ENCODE measurements around the gene SQOR. TPM values are rescaled to one million over a fixed set of nuclear protein-coding genes. Genes with fewer than 3 reads are reported as not detected.

SQOR gene
- total and polyA plus RNA-seq, 2 experiments from 2014 or later: 19.7 to 21.9 TPM

DNA sequence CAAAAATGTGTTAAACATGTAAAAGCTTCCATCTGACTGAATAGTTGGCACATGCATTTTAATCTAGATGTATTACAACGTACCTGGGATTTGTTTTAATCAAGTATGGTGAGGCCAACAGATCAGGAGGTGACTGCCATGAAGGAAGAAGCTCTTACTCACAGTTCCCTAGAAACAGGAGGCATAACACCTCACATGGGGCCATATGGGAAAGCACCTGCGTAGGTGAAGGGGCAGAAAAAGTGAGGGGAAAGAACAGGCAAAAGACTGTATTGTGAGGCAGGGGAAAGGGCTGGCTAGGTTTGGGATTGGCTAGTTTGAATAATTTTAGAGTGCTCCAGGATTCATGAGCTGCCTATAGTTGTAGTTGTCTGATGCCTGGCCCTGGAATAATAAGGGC lies 9.6 kb downstream of the SQOR start:
- TF ChIP-seq EZH2 (IDR thresholded peaks at IDR 0.05; ENCODE audit: insufficient read depth, poor library complexity, severe bottlenecking) (no peak), EZH2phosphoT487 (IDR thresholded peaks at IDR 0.05; ENCODE audit: insufficient read depth, low read depth) (no peak)
- Histone ChIP-seq H3K79me2 (ENCODE audit: insufficient read depth) (peaks cover 20% of the 10 kb centered on the region), H4K20me1 (ENCODE audit: insufficient read depth) (0 out of 2 replicates have a peak, but pooled peaks cover 4% of the 10 kb centered on the region), H3K4me1 (ENCODE audit: insufficient read depth) (peaks cover 62% of the 10 kb centered on the region), H3K4me3 (no peak overlapping the region), H3K27ac (no peak overlapping the region), H2AFZ (no peak overlapping the region), H3K36me3 (ENCODE audit: low read depth) (no peaks in the 10 kb centered on the region), H3K9me3 (ENCODE audit: low read depth) (no peaks in the 10 kb centered on the region), H3K27me3 (replicated peaks; ENCODE audit: insufficient read depth) (no peaks in the 10 kb centered on the region), H3K9ac (no peak overlapping the region), H3K9me2 (ENCODE audit: insufficient read depth) (no peaks in the 10 kb centered on the region), H3F3A (ENCODE audit: insufficient read depth) (peaks cover 63% of the 10 kb centered on the region), H3K4me2 (ENCODE audit: unreplicated experiment) (no peak overlapping the region)
- no peak for DNase-seq
- in situ Hi-C loops (cut with MboI): no loop called here
- 78 to 84% methylated on average over 2 of the region's 2 CpGs for WGBS, 2 experiments (ENCODE audit: low coverage in 1 of 2, low lambda C conversion rate in 2 of 2, missing lambda C conversion rate in 2 of 2)

GRCh38 chr15:45645026-45645980 lies 10.5 kb downstream of the SQOR start:
- DNase-seq: peak; percentile 82
- Histone ChIP-seq H4K20me1 (ENCODE audit: insufficient read depth) (0 out of 2 replicates have a peak, but pooled peaks cover 4% of the 10 kb centered on the region), H3K4me1 (ENCODE audit: insufficient read depth) (peaks cover 57% of the 10 kb centered on the region), H3K27me3 (replicated peaks; ENCODE audit: insufficient read depth) (no peaks in the 10 kb centered on the region), H3K27ac (peak overlapping the region; percentile 68), H2AFZ (peak overlapping the region; percentile 55), H3K9ac (peak overlapping the region; percentile 35; the same call in 1 of the 2 replicates), H3K9me2 (ENCODE audit: insufficient read depth) (no peaks in the 10 kb centered on the region), H3K9me3 (ENCODE audit: low read depth) (no peaks in the 10 kb centered on the region), H3K36me3 (ENCODE audit: low read depth) (no peaks in the 10 kb centered on the region), H3K4me3 (peak overlapping the region; percentile 34), H3F3A (ENCODE audit: insufficient read depth) (peaks cover 57% of the 10 kb centered on the region), H3K4me2 (ENCODE audit: unreplicated experiment) (peak overlapping the region; percentile 58), H3K79me2 (ENCODE audit: insufficient read depth) (peaks cover 22% of the 10 kb centered on the region)
- in situ Hi-C loops (cut with MboI): no loop called here
- no peak for TF ChIP-seq EZH2 (IDR thresholded peaks at IDR 0.05; ENCODE audit: insufficient read depth, poor library complexity, severe bottlenecking)
- TF ChIP-seq EZH2phosphoT487 (IDR thresholded peaks at IDR 0.05; ENCODE audit: insufficient read depth, low read depth): no peak
- 59 to 60% methylated on average over 9 of the region's 9 CpGs for WGBS, 2 experiments (ENCODE audit: low coverage in 1 of 2, low lambda C conversion rate in 2 of 2, missing lambda C conversion rate in 2 of 2)

DNA sequence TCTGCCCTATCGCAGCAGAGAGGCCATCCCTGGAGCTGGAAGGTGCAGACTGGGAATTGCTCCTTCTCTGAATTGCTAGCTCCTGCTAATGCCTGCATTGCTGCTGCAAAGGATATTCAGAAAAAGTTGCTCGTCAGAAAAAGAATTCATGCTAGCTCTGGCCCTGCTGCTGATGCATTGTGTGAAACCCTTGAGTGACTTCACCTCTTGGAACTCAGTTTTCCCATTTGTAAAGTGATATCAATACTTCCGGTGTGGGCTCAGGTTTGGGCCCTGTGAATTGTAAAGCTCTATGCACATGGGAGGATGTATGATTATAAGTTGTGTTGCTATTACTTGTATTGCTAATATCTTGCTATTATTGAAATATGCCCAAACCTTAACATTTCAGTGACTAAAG lies 11.4 kb downstream of the SQOR start:
- DNase-seq: peak; percentile 62

DNA sequence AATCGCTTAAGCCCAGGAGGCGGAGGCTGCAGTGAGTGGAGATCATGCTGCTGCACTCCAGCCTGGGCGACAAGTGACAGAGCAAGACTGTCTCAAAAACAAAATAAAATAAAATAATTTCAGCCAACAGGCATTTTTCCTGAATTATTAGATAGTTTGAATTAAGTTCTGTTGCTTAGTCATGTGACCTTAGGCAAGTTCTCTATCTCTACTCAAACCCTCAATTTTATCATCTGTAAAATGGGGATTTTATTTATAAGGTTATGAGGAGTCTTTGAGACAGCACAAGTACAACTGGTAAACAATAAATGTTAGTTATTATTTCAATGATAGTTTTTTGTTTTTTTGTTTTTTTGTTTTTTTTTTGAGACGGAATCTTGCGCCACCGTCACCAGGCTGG lies 13.0 kb downstream of the SQOR start:
- Histone ChIP-seq H3K4me2 (ENCODE audit: unreplicated experiment) (no peak overlapping the region), H3K36me3 (ENCODE audit: low read depth) (no peaks in the 10 kb centered on the region), H4K20me1 (ENCODE audit: insufficient read depth) (no peaks in the 10 kb centered on the region), H3K4me1 (ENCODE audit: insufficient read depth) (peaks cover 35% of the 10 kb centered on the region), H3K27me3 (replicated peaks; ENCODE audit: insufficient read depth) (no peaks in the 10 kb centered on the region), H2AFZ (no peak overlapping the region), H3K4me3 (no peak overlapping the region), H3K9me2 (ENCODE audit: insufficient read depth) (no peaks in the 10 kb centered on the region), H3K9me3 (ENCODE audit: low read depth) (no peaks in the 10 kb centered on the region), H3K27ac (no peak overlapping the region), H3K79me2 (ENCODE audit: insufficient read depth) (peaks cover 23% of the 10 kb centered on the region), H3F3A (ENCODE audit: insufficient read depth) (peaks cover 35% of the 10 kb centered on the region), H3K9ac (no peak overlapping the region)
- no peak for DNase-seq
- no peak for TF ChIP-seq EZH2phosphoT487 (IDR thresholded peaks at IDR 0.05; ENCODE audit: insufficient read depth, low read depth)
- no peak for TF ChIP-seq EZH2 (IDR thresholded peaks at IDR 0.05; ENCODE audit: insufficient read depth, poor library complexity, severe bottlenecking)
- in situ Hi-C loops (cut with MboI): no loop called here
- WGBS, 2 experiments (ENCODE audit: low coverage in 1 of 2, low lambda C conversion rate in 2 of 2, missing lambda C conversion rate in 2 of 2): 95 to 99% methylated on average over 6 of the region's 6 CpGs

More for the DNA sequence above, 11.4 kb downstream of the SQOR start:
- H3K9me3 ChIP-seq (ENCODE audit: low read depth): no peaks in the 10 kb centered on the region
- WGBS, 2 experiments (ENCODE audit: low coverage in 1 of 2, low lambda C conversion rate in 2 of 2, missing lambda C conversion rate in 2 of 2): 44 to 48% methylated on average over 3 of the region's 3 CpGs
- H3K9me2 ChIP-seq (ENCODE audit: insufficient read depth): no peaks in the 10 kb centered on the region
- in situ Hi-C loops (cut with MboI): no loop called here
- peak overlapping the region; percentile 35 for H3K9ac ChIP-seq
- H4K20me1 ChIP-seq (ENCODE audit: insufficient read depth): 0 out of 2 replicates have a peak, but pooled peaks cover 4% of the 10 kb centered on the region
- H3K79me2 ChIP-seq (ENCODE audit: insufficient read depth): peaks cover 23% of the 10 kb centered on the region
- peaks cover 49% of the 10 kb centered on the region for H3K4me1 ChIP-seq (ENCODE audit: insufficient read depth)
- H3K4me2 ChIP-seq (ENCODE audit: unreplicated experiment): peak overlapping the region; percentile 58
- H3F3A ChIP-seq (ENCODE audit: insufficient read depth): peaks cover 48% of the 10 kb centered on the region
- no peaks in the 10 kb centered on the region for H3K36me3 ChIP-seq (ENCODE audit: low read depth)
- peak overlapping the region; percentile 34; the same call in 1 of the 2 replicates for H3K4me3 ChIP-seq
- TF ChIP-seq EZH2phosphoT487 (IDR thresholded peaks at IDR 0.05; ENCODE audit: insufficient read depth, low read depth) (no peak), EZH2 (IDR thresholded peaks at IDR 0.05; ENCODE audit: insufficient read depth, poor library complexity, severe bottlenecking) (no peak)
- H3K27me3 ChIP-seq (replicated peaks; ENCODE audit: insufficient read depth): no peaks in the 10 kb centered on the region
- no peak overlapping the region; the same call in 1 of the 2 replicates for H2AFZ ChIP-seq
- peak overlapping the region; percentile 68 for H3K27ac ChIP-seq

Measured in GM23248 (cell line).